VCaP (cell line): Measurements from ENCODE around the gene HMGA1.

ENCODE experiments used
- H3K27ac ChIP-seq: fragments of 450-650 bp; 2 replicates; pipeline ENCODE4 v1.5.1; 2017
- TF ChIP-seq, protein P1 (sequence below): fragments of 450-650 bp; conservative IDR thresholded peaks from 2 replicates; pipeline ENCODE4 v1.5.1; 2017; ENCODE audit warnings: mild to moderate bottlenecking, moderate library complexity

HMGA1 gene, protein sequence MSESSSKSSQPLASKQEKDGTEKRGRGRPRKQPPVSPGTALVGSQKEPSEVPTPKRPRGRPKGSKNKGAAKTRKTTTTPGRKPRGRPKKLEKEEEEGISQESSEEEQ

DNA sequence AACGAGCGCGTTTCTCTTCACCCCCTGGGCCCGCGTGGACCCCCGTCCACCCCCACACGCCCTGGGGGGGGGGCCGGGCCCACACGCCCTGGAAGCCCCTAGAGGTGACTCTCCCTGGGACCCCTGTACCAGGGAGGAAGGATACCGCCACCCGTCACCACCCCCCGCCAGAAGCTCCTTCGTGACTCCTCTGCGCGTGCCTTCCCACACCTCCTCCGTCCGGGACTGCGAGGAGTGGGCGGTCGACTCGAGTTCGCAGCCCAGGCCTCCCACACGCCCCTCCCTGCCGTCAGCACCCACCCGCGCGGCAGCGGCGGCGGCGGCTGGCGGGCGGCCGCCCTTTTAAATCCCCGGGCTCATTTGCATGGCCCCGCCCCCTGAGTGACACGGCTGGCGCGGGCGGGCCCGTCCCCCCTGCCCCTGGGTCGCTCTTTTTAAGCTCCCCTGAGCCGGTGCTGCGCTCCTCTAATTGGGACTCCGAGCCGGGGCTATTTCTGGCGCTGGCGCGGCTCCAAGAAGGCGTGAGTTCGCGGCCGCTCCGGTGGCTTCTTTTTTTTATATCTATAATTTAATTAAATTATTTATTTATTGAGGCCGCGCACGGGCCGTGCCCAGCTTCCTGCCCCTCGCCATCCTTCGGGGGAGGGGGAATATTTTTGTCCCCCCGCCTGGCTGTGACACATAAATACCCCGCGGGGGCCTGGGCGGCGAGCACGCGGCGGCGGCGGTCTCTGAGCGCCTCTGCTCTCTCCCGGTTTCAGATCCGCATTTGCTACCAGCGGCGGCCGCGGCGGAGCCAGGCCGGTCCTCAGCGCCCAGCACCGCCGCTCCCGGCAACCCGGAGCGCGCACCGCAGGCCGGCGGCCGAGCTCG, at the start of gene HMGA1:
Gene HMGA1 (plus strand): TSS at position 431 of the 873 bp plus-strand sequence. CDS start 3,908 bp downstream, outside the sequence.
- TF ChIP-seq, protein P1, sequence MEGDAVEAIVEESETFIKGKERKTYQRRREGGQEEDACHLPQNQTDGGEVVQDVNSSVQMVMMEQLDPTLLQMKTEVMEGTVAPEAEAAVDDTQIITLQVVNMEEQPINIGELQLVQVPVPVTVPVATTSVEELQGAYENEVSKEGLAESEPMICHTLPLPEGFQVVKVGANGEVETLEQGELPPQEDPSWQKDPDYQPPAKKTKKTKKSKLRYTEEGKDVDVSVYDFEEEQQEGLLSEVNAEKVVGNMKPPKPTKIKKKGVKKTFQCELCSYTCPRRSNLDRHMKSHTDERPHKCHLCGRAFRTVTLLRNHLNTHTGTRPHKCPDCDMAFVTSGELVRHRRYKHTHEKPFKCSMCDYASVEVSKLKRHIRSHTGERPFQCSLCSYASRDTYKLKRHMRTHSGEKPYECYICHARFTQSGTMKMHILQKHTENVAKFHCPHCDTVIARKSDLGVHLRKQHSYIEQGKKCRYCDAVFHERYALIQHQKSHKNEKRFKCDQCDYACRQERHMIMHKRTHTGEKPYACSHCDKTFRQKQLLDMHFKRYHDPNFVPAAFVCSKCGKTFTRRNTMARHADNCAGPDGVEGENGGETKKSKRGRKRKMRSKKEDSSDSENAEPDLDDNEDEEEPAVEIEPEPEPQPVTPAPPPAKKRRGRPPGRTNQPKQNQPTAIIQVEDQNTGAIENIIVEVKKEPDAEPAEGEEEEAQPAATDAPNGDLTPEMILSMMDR, result no peak
- H3K27ac ChIP-seq, result peak within 1 kb of the TSS; percentile 99

DNA sequence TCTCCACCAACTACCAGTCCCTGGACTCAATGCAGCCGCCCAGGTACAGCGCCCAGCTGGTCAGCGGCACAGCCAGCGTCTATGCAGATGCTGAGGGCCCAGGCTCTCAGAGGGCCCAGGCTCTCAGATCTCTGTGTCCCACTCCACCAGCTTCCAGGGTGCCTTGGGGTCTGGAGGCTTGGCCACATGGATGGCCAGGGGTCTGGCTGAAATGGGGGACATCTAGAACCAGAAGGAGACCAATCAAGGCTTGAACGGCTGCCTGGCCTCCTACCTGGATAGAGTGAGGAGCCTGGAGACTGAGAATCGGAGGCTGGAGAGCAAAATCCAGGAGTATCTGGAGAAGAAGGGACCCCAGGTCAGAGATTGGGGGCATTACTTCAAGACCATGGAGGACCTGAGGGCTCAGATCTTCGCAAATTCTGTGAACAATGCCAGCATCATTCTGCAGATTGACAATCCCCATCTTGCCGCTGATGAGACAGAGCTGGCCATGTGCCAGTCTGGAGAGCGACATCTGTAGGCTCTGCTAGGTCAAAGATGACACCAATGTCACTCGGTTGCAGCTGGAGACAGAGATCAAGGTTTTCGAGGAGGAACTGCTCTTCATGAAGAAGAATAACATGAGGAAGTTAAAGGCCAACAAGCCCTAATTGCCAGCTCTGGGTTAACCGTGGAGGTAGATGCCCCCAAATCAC, 46.7 kb upstream of the HMGA1 start:
- H3K27ac ChIP-seq, result no peak overlapping the region
- TF ChIP-seq, protein P1, result no peak

DNA sequence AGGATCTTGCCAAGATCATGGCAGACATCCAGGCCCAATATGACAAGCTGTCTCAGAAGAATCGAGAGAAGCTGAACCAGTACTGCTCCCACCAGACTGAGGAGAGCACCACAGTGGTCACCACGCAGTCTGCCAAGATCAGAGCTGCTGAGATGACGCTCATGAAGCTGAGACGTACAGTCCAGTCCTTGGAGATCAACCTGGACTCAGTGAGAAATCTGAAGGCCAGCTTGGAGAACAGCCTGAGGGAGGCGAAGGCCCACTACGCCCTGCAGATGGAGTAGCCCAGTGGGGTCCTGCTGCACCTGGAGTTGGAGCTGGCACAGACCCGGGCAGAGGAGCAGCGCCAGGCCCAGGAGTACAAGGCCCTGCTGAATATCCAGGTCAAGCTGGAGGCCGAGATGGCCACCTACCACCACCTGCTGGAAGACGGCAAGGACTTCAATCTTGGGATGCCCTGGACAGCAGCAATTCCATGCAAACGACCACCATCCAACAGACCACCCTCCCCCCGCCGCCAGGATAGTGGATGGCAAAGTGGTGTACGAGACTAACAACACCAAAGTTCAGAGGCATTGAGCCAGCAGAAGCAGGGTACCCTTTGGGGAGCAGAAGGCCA, 46.1 kb upstream of the HMGA1 start:
- TF ChIP-seq, protein P1, result peak; percentile 25; the same call in 1 of the 2 replicates
- H3K27ac ChIP-seq, result no peak overlapping the region

DNA sequence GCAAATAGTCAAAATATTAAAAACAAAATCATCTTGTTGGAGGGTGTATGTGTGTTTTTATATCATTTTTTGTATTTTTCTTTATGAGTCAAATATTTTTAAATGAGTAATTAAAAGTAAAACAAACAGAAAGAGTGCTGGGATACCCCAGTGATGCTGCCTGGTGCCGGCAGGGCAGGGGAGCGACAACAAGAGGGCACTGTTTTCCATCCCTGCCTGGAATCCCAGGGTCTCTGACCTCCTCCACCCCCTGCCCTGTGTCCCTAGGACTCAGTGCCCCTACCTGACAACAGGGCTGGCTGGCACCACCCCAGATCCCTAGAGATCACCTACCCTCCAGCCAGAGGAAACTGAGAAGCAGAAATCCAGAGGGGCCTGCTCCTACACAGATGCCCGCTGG, 41.9 kb upstream of the HMGA1 start:
- TF ChIP-seq, protein P1, result peak; percentile 26; the same call in 1 of the 2 replicates
- no peak overlapping the region for H3K27ac ChIP-seq

DNA sequence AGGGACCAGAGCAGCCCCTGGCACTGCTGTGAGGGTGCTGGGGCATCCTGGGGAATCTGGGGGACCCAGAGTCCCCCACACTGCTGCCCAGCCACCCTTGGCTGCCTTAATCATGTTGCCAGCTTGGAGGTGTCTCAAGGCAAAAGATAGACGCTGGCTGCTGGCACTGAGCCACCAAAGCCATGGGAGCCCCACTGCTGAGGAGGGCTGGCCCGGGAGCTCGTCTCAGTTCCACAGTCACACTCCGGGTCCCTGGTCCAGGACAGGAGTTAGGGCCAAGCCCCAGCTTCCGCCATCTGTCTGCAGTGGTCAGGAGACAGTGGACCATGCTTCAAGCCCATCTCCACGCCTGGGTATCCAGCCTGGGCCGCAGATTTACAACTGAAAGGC, 41.0 kb upstream of the HMGA1 start:
- TF ChIP-seq, protein P1, result no peak

DNA sequence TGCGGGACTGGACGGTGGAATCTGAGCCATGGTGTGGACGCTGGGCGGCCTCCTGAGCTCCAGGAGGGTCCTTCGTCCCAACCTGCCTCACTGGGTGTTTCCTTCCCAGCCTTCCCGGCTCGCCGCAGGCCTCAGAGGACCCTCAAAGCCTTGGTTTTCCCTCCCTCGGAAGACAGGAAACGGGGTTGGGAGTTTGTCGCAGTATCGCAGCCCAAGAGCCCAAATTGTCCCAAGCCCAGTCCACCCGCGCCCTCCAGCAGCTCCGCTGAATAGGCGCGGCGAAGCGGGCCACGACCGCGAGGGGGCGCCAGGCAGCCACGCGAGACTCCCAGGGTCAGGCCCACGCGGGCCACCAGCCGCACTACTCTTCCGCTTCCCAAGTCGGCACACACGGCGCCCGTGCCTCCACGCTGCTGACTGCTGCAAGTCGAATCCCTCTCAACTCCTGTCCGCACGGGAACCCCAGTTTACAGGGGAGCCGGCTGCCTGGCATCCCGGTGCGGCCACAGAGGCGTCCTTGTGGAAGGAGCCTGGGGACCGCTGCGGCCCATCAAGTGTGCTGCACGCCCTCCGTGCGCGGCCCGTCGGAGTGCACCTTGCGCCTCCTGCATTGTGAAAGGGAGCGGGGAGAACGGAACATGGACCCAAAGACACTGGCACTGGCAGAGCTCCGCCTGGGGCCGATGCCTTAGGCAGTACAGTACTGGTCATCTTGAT, 40.4 kb upstream of the HMGA1 start:
- TF ChIP-seq, protein P1, result peak; percentile 100
- H3K27ac ChIP-seq, result peak overlapping the region; percentile 48; the same call in 1 of the 2 replicates

More for the DNA sequence above, 41.0 kb upstream of the HMGA1 start:
- H3K27ac ChIP-seq, result peak overlapping the region; percentile 48; the same call in 1 of the 2 replicates
